SK-N-SH (cell line): Measurements from ENCODE around the gene MAP2K7. TPM values are rescaled to one million over a fixed set of nuclear protein-coding genes. Genes with fewer than 3 reads are reported as not detected.
"Not testable (repeated sequence)": the region's sequence is repeated elsewhere in the genome, so short reads cannot be mapped to it uniquely, and the experiment has no call there.

Experiments
- CTCF ChIA-PET: fragments of 300-600, 350-600 bp; formaldehyde crosslinking; extraction: SDS; loops from one replicate; lab custom pipeline; 2021; lab: Yijun Ruan, JAX
- POLR2A ChIA-PET: fragments of 350-600 bp; sonication (Branson Sonifier 250); formaldehyde crosslinking; extraction: SDS; loops from one replicate; lab custom pipeline; 2020; ENCODE audit warnings: antibody characterized with exemption, inconsistent platforms; lab: Yijun Ruan, JAX
- DNase-seq: peaks from one replicate; pipeline ENCODE4 v3.0.0; 2012
- H2AFZ ChIP-seq: fragments of 200-600 bp; sonication (generic); 2 replicates; pipeline ENCODE4 v1.8.1; 2016; ENCODE audit warnings: antibody characterized with exemption, mild to moderate bottlenecking, low read depth
- H3F3A ChIP-seq: fragments of 200-600 bp; sonication (generic); replicated peaks from 2 replicates; pipeline ENCODE3; 2016; ENCODE audit warnings: antibody characterized with exemption, mild to moderate bottlenecking; ENCODE audit not compliant: insufficient read depth
- H3K27ac ChIP-seq, 2 experiments: fragments of 200-500 bp in 1 of 2; fragments of 200-600 bp in 1 of 2; sonication (Bioruptor generic) in 1 of 2; sonication (generic), shearing (Covaris generic) in 1 of 2; 2 replicates each; pipeline versions ENCODE4 v1.5.1 to v1.6.1; 2014 to 2016; ENCODE audit warnings: low read depth in 2 of 2, inconsistent platforms in 1 of 2, low read length in 1 of 2, mild to moderate bottlenecking in 1 of 2, mixed read lengths in 1 of 2
- H3K27me3 ChIP-seq: fragments of 200-600 bp; sonication (generic), shearing (Covaris generic); 2 replicates; pipeline ENCODE4 v1.6.1; 2016; ENCODE audit warnings: mixed run types; ENCODE audit not compliant: insufficient read depth
- H3K36me3 ChIP-seq, 2 experiments: fragments of 200-500 bp in 1 of 2; fragments of 200-600 bp in 1 of 2; sonication (Bioruptor generic) in 1 of 2; sonication (generic) in 1 of 2; replicated peaks in 1 of 2; 2 replicates each; pipeline versions ENCODE3 to v1.5.1; 2014 to 2016; ENCODE audit warnings: low read length in 1 of 2, mild to moderate bottlenecking in 1 of 2; ENCODE audit not compliant: insufficient read depth in 2 of 2, control insufficient read depth in 1 of 2
- H3K4me1 ChIP-seq, 2 experiments: fragments of 200-500 bp in 1 of 2; fragments of 200-600 bp in 1 of 2; sonication (Bioruptor generic) in 1 of 2; sonication (generic), shearing (Covaris generic) in 1 of 2; 2 replicates each; pipeline versions ENCODE4 v1.5.1 to v1.6.1; 2014 to 2016; ENCODE audit warnings: low read depth in 1 of 2, low read length in 1 of 2, mixed run types in 1 of 2; ENCODE audit not compliant: insufficient read depth in 2 of 2, control insufficient read depth in 1 of 2
- H3K4me2 ChIP-seq: fragments of 200-600 bp; sonication (generic), shearing (Covaris generic); 2 replicates; pipeline ENCODE4 v1.6.1; 2017; ENCODE audit warnings: mixed run types
- H3K4me3 ChIP-seq, 2 experiments: fragments of 200-500 bp in 1 of 2; fragments of 200-600 bp in 1 of 2; sonication (Bioruptor generic) in 1 of 2; sonication (generic), shearing (Covaris generic) in 1 of 2; 2 replicates each; pipeline versions ENCODE4 v1.5.1 to v1.8.1; 2014 to 2016; ENCODE audit warnings: low read depth in 2 of 2, inconsistent platforms in 1 of 2, low read length in 1 of 2, mild to moderate bottlenecking in 1 of 2, mixed read lengths in 1 of 2, moderate library complexity in 1 of 2
- H3K79me2 ChIP-seq: fragments of 200-600 bp; sonication (generic); 2 replicates; pipeline ENCODE4 v1.8.1; 2017; ENCODE audit warnings: mild to moderate bottlenecking; ENCODE audit not compliant: insufficient read depth
- H3K9ac ChIP-seq: fragments of 200-600 bp; sonication (generic); 2 replicates; pipeline ENCODE4 v1.6.1; 2017; ENCODE audit warnings: mixed run types
- H3K9me2 ChIP-seq: fragments of 200-600 bp; sonication (generic); 2 replicates; pipeline ENCODE4 v1.6.1; 2017; ENCODE audit warnings: mixed run types
- H3K9me3 ChIP-seq: fragments of 200-600 bp; sonication (generic); 2 replicates; pipeline ENCODE4 v1.6.1; 2017; ENCODE audit warnings: mixed run types, mild to moderate bottlenecking, moderate library complexity
- H4K20me1 ChIP-seq: fragments of 200-600 bp; sonication (generic); 2 replicates; pipeline ENCODE4 v1.6.1; 2017; ENCODE audit warnings: mild to moderate bottlenecking, mixed run types; ENCODE audit not compliant: insufficient read depth
- CHD2 ChIP-seq: fragments of 150-350 bp; IDR thresholded peaks from 2 replicates; pipeline ENCODE4 v1.6.1; 2018; ENCODE audit warnings: low read length; ENCODE audit not compliant: partially characterized antibody
- CTCF ChIP-seq: fragments of 200-600 bp; sonication (generic); IDR thresholded peaks from 2 replicates; pipeline ENCODE4 v1.6.1; 2017; ENCODE audit warnings: antibody characterized with exemption, mild to moderate bottlenecking, moderate library complexity
- FOXM1 ChIP-seq: IDR thresholded peaks from 2 replicates; pipeline ENCODE4 v1.4.0; 2012; ENCODE audit warnings: low read depth, mild to moderate bottlenecking
- GATA2 ChIP-seq: sonication (generic); formaldehyde crosslinking; IDR thresholded peaks from 2 replicates; pipeline ENCODE4 v1.5.0; 2020; ENCODE audit warnings: mild to moderate bottlenecking, missing genetic modification reagents
- MAX ChIP-seq: IDR thresholded peaks from 2 replicates; pipeline ENCODE4 v1.4.0; 2012; ENCODE audit warnings: low read depth
- MXI1 ChIP-seq: IDR thresholded peaks from 2 replicates; pipeline ENCODE4 v1.6.1; 2012; ENCODE audit warnings: mild to moderate bottlenecking, low read depth, low read length, improper control_type of control experiment
- POLR2AphosphoS5 ChIP-seq: IDR thresholded peaks from 2 replicates; pipeline ENCODE4 v1.6.1; 2012; ENCODE audit warnings: low read depth, low read length
- RCOR1 ChIP-seq: fragments of 150-350 bp; IDR thresholded peaks from 2 replicates; pipeline ENCODE4 v1.6.1; 2017; ENCODE audit warnings: antibody characterized with exemption, low read length
- REST ChIP-seq: IDR thresholded peaks from 2 replicates; pipeline ENCODE4 v1.6.1; 2012; ENCODE audit warnings: mild to moderate bottlenecking, low read depth, low read length, moderate library complexity
- RFX5 ChIP-seq: IDR thresholded peaks from 2 replicates; pipeline ENCODE4 v1.6.1; 2012; ENCODE audit warnings: mild to moderate bottlenecking, improper control_type of control experiment, low read length
- SIN3A ChIP-seq: IDR thresholded peaks from 2 replicates; pipeline ENCODE4 v1.6.1; 2012; ENCODE audit warnings: low read depth, mild to moderate bottlenecking, low read length, moderate library complexity, borderline replicate concordance
- SMC3 ChIP-seq: IDR thresholded peaks from 2 replicates; pipeline ENCODE4 v1.6.1; 2012; ENCODE audit warnings: low read depth, low read length, improper control_type of control experiment
- TAF1 ChIP-seq: IDR thresholded peaks from 2 replicates; pipeline ENCODE4 v1.6.1; 2012; ENCODE audit warnings: low read depth, mild to moderate bottlenecking, low read length, moderate library complexity, borderline replicate concordance
- USF1 ChIP-seq: IDR thresholded peaks from 2 replicates; pipeline ENCODE4 v1.4.0; 2012; ENCODE audit warnings: low read depth, borderline replicate concordance
- ZBTB33 ChIP-seq: IDR thresholded peaks from 2 replicates; pipeline ENCODE4 v1.4.0; 2012; ENCODE audit warnings: low read depth, borderline replicate concordance
- WGBS: methylation state at CpG from one replicate; pipeline ENCODE4 v1.1.6; 2017; ENCODE audit warnings: low lambda C conversion rate; 5-methylcytosine and 5-hydroxymethylcytosine counted together
- polyA plus RNA-seq, 3 experiments: library from polyadenylated mRNA; depleted of rRNA; stranded (reverse); fragments of >200 nt; gene quantifications; 2 replicates each; pipeline ENCODE4 v1.2.3, GENCODE V29; 2012

MAP2K7 gene
- polyA plus RNA-seq, 1 of the 3 experiments (the other 2 are of a cell fraction) = 13.0 TPM

GRCh38 chr19:7959211-7959610 is 55.5 kb downstream of the MAP2K7 start:
- no peaks in the 10 kb centered on the region for H3K27me3 ChIP-seq
- H2AFZ ChIP-seq = no peak overlapping the region
- TF ChIP-seq MXI1 = no peak
- TF ChIP-seq MAX = no peak
- TF ChIP-seq REST = no peak
- TF ChIP-seq GATA2 (CRISPR knock-in tag) = no peak
- no peak for TF ChIP-seq SIN3A
- TF ChIP-seq SMC3 = no peak
- TF ChIP-seq RCOR1 = no peak
- no peak for TF ChIP-seq USF1
- TF ChIP-seq CTCF = no peak
- no peak for TF ChIP-seq POLR2AphosphoS5
- no peak for TF ChIP-seq TAF1
- TF ChIP-seq RFX5 = no peak
- TF ChIP-seq ZBTB33 = no peak
- no peak for TF ChIP-seq FOXM1
- no peak for TF ChIP-seq CHD2
- H3K79me2 ChIP-seq = no peaks in the 10 kb centered on the region
- WGBS = 91% methylated on average over 6 of the region's 6 CpGs
- peaks cover 5% of the 10 kb centered on the region for H3F3A ChIP-seq
- H3K4me3 ChIP-seq = no peak overlapping the region
- ChIA-PET POLR2A (no interaction called here), CTCF (interaction anchor here (0.5 to 1.7 kb wide), 3 partner anchors 42 to 295 kb away, joined by 3 to 5 read pairs (median 3); no protein-coding TSS in a partner anchor)
- no peaks in the 10 kb centered on the region for H3K4me1 ChIP-seq
- peaks cover 18 to 53% of the 10 kb centered on the region in 2 experiments for H3K36me3 ChIP-seq
- H4K20me1 ChIP-seq = no peaks in the 10 kb centered on the region
- no peak overlapping the region for H3K4me2 ChIP-seq
- no peak overlapping the region for H3K9ac ChIP-seq
- H3K27ac ChIP-seq = no peak overlapping the region
- no peak for DNase-seq
- no peaks in the 10 kb centered on the region for H3K9me2 ChIP-seq
- no peaks in the 10 kb centered on the region for H3K9me3 ChIP-seq

- not testable (repeated sequence) for H3K4me3 ChIP-seq, H3K4me1 ChIP-seq, H3K9me3 ChIP-seq, H3K4me2 ChIP-seq, H4K20me1 ChIP-seq, H3K27me3 ChIP-seq, H3K9me2 ChIP-seq, H3F3A ChIP-seq, DNase-seq, H3K79me2 ChIP-seq, H3K27ac ChIP-seq, H3K9ac ChIP-seq, H2AFZ ChIP-seq
- ChIA-PET POLR2A (interaction anchor here (1.3 kb wide), 1 partner anchor 17 kb away, joined by 4 read pairs; the partner anchor contains the start of gene TIMM44), CTCF (interaction anchor here (1.4 to 1.7 kb wide), 3 partner anchors 10 to 41 kb away, joined by 4 to 15 read pairs (median 11); no protein-coding TSS in a partner anchor)
- 100% methylated on average over 2 of the region's 4 CpGs for WGBS
- peaks cover 18 to 68% of the 10 kb centered on the region in 2 experiments for H3K36me3 ChIP-seq
These were observed 57.4 kb downstream of the MAP2K7 start for GRCh38 chr19:7961082-7961481.
